Activated CD4-positive, alpha-beta memory T cell treated with anti-CD3 and anti-CD28 coated beads, Interleukin-2, amount 10 ng/mL, durations not matched to agents 7 days and 5 days (primary cell): ENCODE data around the gene CTBP1. TPM values are rescaled to one million over a fixed set of nuclear protein-coding genes. Genes with fewer than 3 reads are reported as not detected.

Source experiments
- CTCF ChIA-PET: fragments of 350-600 bp; sonication (Branson Sonifier 250); formaldehyde crosslinking; loops from one replicate; lab custom pipeline; 2021; ENCODE audit warnings: antibody characterized with exemption, inconsistent platforms; lab: Charles Lee
- POLR2A ChIA-PET: fragments of 350-600 bp; sonication (Branson Sonifier 250); formaldehyde crosslinking; loops from one replicate; lab custom pipeline; 2021; ENCODE audit warnings: antibody characterized with exemption; lab: Charles Lee
- DNase-seq: peaks from one replicate; pipeline ENCODE4 v3.0.0-alpha.2; 2020
- H3K27ac Mint-ChIP-seq: one replicate; pipeline ENCODE4 v1.8.0; 2021; ENCODE audit warnings: mild to moderate bottlenecking, mixed read lengths
- H3K27me3 Mint-ChIP-seq: one replicate; pipeline ENCODE4 v1.8.0; 2021; ENCODE audit warnings: mixed read lengths
- H3K36me3 Mint-ChIP-seq: one replicate; pipeline ENCODE4 v1.8.0; 2021; ENCODE audit warnings: low read depth, mixed read lengths
- H3K4me1 Mint-ChIP-seq: one replicate; pipeline ENCODE4 v1.8.0; 2021; ENCODE audit warnings: mixed read lengths
- H3K4me3 Mint-ChIP-seq: one replicate; pipeline ENCODE4 v1.8.0; 2021; ENCODE audit warnings: mild to moderate bottlenecking, mixed read lengths
- H3K9me3 Mint-ChIP-seq: one replicate; pipeline ENCODE4 v1.8.0; 2021; ENCODE audit warnings: mixed read lengths
- total RNA-seq, 2 experiments: library from RNA; stranded (reverse); gene quantifications; one replicate each; pipeline ENCODE4 v1.2.3, GENCODE V29; 2021

CTBP1 gene
- total RNA-seq, 2 experiments from 2014 or later, result 209 to 221 TPM

GRCh38 chr4:1187182-1187581 lies 61.7 kb downstream of the CTBP1 start:
- Mint-ChIP-seq H3K4me1 (peaks cover 35% of the 10 kb centered on the region), H3K4me3 (no peak overlapping the region), H3K9me3 (peaks cover 4% of the 10 kb centered on the region), H3K36me3 (peaks cover 5% of the 10 kb centered on the region), H3K27me3 (peaks cover 6% of the 10 kb centered on the region), H3K27ac (peak overlapping the region; percentile 5)
- ChIA-PET POLR2A (interaction anchor here (0.8 to 1.0 kb wide), 3 partner anchors 30 to 63 kb away, joined by 3 to 4 read pairs (median 3); no protein-coding TSS in a partner anchor), CTCF (interaction anchor here (1.1 to 2.0 kb wide), 5 partner anchors 15 to 81 kb away, joined by 3 to 5 read pairs (median 3); no protein-coding TSS in a partner anchor)
- peak; percentile 58 for DNase-seq

- Mint-ChIP-seq H3K36me3 (peaks cover 22% of the 10 kb centered on the region), H3K27ac (no peak overlapping the region)
- peak; percentile 14 for DNase-seq
Measured at GRCh38 chr4:1183985-1184773, 64.8 kb downstream of the CTBP1 start.

GRCh38 chr4:1182313-1182712 lies 66.6 kb downstream of the CTBP1 start:
- POLR2A ChIA-PET, result interaction anchor here (1.2 to 1.4 kb wide), 2 partner anchors 10 to 107 kb away, joined by 3 to 4 read pairs; partner anchors contain the start of genes MAEA and SPON2
- peaks cover 27% of the 10 kb centered on the region for H3K36me3 Mint-ChIP-seq

More at GRCh38 chr4:1183985-1184773, 64.8 kb downstream of the CTBP1 start:
- Mint-ChIP-seq H3K9me3 (peaks cover 14% of the 10 kb centered on the region), H3K4me1 (peaks cover 41% of the 10 kb centered on the region), H3K4me3 (peak overlapping the region; percentile 7), H3K27me3 (peaks cover 15% of the 10 kb centered on the region)
- POLR2A ChIA-PET, result interaction anchor here (1.1 to 2.1 kb wide), 8 partner anchors 10 to 146 kb away, joined by 3 to 12 read pairs (median 4); partner anchors contain the start of genes MAEA and SPON2
- CTCF ChIA-PET, result interaction anchor here (0.7 to 2.9 kb wide), 5 partner anchors 17 to 162 kb away, joined by 3 to 16 read pairs (median 4); no protein-coding TSS in a partner anchor

GRCh38 chr4:1180663-1181062 lies 68.3 kb downstream of the CTBP1 start:
- peaks cover 27% of the 10 kb centered on the region for H3K36me3 Mint-ChIP-seq
- no peak overlapping the region for H3K27ac Mint-ChIP-seq
- no peak for DNase-seq
- ChIA-PET POLR2A (no interaction called here), CTCF (interaction anchor here (0.9 to 1.0 kb wide), 2 partner anchors 13 to 24 kb away, joined by 3 read pairs; no protein-coding TSS in a partner anchor)
- peaks cover 35% of the 10 kb centered on the region for H3K4me1 Mint-ChIP-seq
- no peak overlapping the region for H3K4me3 Mint-ChIP-seq
- peaks cover 13% of the 10 kb centered on the region for H3K27me3 Mint-ChIP-seq
- H3K9me3 Mint-ChIP-seq, result peaks cover 14% of the 10 kb centered on the region

More at GRCh38 chr4:1182313-1182712, 66.6 kb downstream of the CTBP1 start:
- H3K27me3 Mint-ChIP-seq, result peaks cover 13% of the 10 kb centered on the region
- DNase-seq, result no peak
- H3K9me3 Mint-ChIP-seq, result peaks cover 14% of the 10 kb centered on the region
- no peak overlapping the region for H3K4me3 Mint-ChIP-seq
- CTCF ChIA-PET, result interaction anchor here (2.9 kb wide), 1 partner anchor 20 kb away, joined by 16 read pairs; no protein-coding TSS in a partner anchor
- H3K4me1 Mint-ChIP-seq, result peaks cover 44% of the 10 kb centered on the region
- H3K27ac Mint-ChIP-seq, result peak overlapping the region; percentile 5

GRCh38 chr4:1179976-1180375 lies 69.0 kb downstream of the CTBP1 start:
- Mint-ChIP-seq H3K4me1 (peaks cover 34% of the 10 kb centered on the region), H3K27me3 (peaks cover 13% of the 10 kb centered on the region), H3K4me3 (no peak overlapping the region), H3K27ac (no peak overlapping the region), H3K9me3 (peaks cover 14% of the 10 kb centered on the region), H3K36me3 (peaks cover 27% of the 10 kb centered on the region)
- POLR2A ChIA-PET, result interaction anchor here (1.3 kb wide), 1 partner anchor 69 kb away, joined by 6 read pairs; the partner anchor contains the start of gene CTBP1
- CTCF ChIA-PET, result interaction anchor here (0.9 to 3.5 kb wide), 3 partner anchors 13 to 24 kb away, joined by 3 to 14 read pairs (median 3); no protein-coding TSS in a partner anchor
- no peak for DNase-seq

GRCh38 chr4:1179089-1179441 lies 69.9 kb downstream of the CTBP1 start:
- H3K9me3 Mint-ChIP-seq, result peaks cover 14% of the 10 kb centered on the region
- H3K27ac Mint-ChIP-seq, result no peak overlapping the region
- DNase-seq, result no peak
- peaks cover 29% of the 10 kb centered on the region for H3K4me1 Mint-ChIP-seq
- CTCF ChIA-PET, result interaction anchor here (3.5 kb wide), 1 partner anchor 12 kb away, joined by 14 read pairs; no protein-coding TSS in a partner anchor
- peaks cover 27% of the 10 kb centered on the region for H3K36me3 Mint-ChIP-seq
- POLR2A ChIA-PET, result interaction anchor here (1.3 kb wide), 1 partner anchor 69 kb away, joined by 6 read pairs; the partner anchor contains the start of gene CTBP1
- H3K27me3 Mint-ChIP-seq, result peaks cover 17% of the 10 kb centered on the region
- no peak overlapping the region for H3K4me3 Mint-ChIP-seq

GRCh38 chr4:1178300-1179088 lies 70.4 kb downstream of the CTBP1 start:
- DNase-seq, result no peak
- H3K4me1 Mint-ChIP-seq, result peaks cover 24% of the 10 kb centered on the region
- CTCF ChIA-PET, result interaction anchor here (3.5 kb wide), 1 partner anchor 11 kb away, joined by 14 read pairs; no protein-coding TSS in a partner anchor
- peaks cover 14% of the 10 kb centered on the region for H3K9me3 Mint-ChIP-seq
- H3K27me3 Mint-ChIP-seq, result peaks cover 22% of the 10 kb centered on the region
- H3K4me3 Mint-ChIP-seq, result no peak overlapping the region
- POLR2A ChIA-PET, result interaction anchor here (1.3 kb wide), 1 partner anchor 70 kb away, joined by 6 read pairs; the partner anchor contains the start of gene CTBP1
- peaks cover 27% of the 10 kb centered on the region for H3K36me3 Mint-ChIP-seq
- H3K27ac Mint-ChIP-seq, result no peak overlapping the region

GRCh38 chr4:1177274-1178141 lies 71.4 kb downstream of the CTBP1 start:
- peaks cover 26% of the 10 kb centered on the region for H3K27me3 Mint-ChIP-seq
- no peak for DNase-seq
- no peak overlapping the region for H3K27ac Mint-ChIP-seq
- peaks cover 19% of the 10 kb centered on the region for H3K4me1 Mint-ChIP-seq
- H3K36me3 Mint-ChIP-seq, result peaks cover 24% of the 10 kb centered on the region
- H3K9me3 Mint-ChIP-seq, result peaks cover 12% of the 10 kb centered on the region
- ChIA-PET CTCF (interaction anchor here (3.5 kb wide), 1 partner anchor 10 kb away, joined by 14 read pairs; no protein-coding TSS in a partner anchor), POLR2A (interaction anchor here (0.8 kb wide), 2 partner anchors 24 to 26 kb away, joined by 3 to 5 read pairs; no protein-coding TSS in a partner anchor)
- no peak overlapping the region for H3K4me3 Mint-ChIP-seq

- peaks cover 21% of the 10 kb centered on the region for H3K36me3 Mint-ChIP-seq
- CTCF ChIA-PET, result interaction anchor here (3.5 kb wide), 1 partner anchor 9 kb away, joined by 14 read pairs; no protein-coding TSS in a partner anchor
- DNase-seq, result no peak
- no peak overlapping the region for H3K4me3 Mint-ChIP-seq
- POLR2A ChIA-PET, result interaction anchor here (0.8 kb wide), 2 partner anchors 25 to 27 kb away, joined by 3 to 5 read pairs; no protein-coding TSS in a partner anchor
- H3K27ac Mint-ChIP-seq, result no peak overlapping the region
- H3K9me3 Mint-ChIP-seq, result peaks cover 9% of the 10 kb centered on the region
- H3K4me1 Mint-ChIP-seq, result peaks cover 17% of the 10 kb centered on the region
- H3K27me3 Mint-ChIP-seq, result peaks cover 26% of the 10 kb centered on the region
Measured at GRCh38 chr4:1176398-1177273, 72.3 kb downstream of the CTBP1 start.

- Mint-ChIP-seq H3K36me3 (peaks cover 14% of the 10 kb centered on the region), H3K27ac (no peak overlapping the region), H3K9me3 (peaks cover 4% of the 10 kb centered on the region), H3K4me3 (no peak overlapping the region), H3K4me1 (peaks cover 18% of the 10 kb centered on the region), H3K27me3 (peaks cover 27% of the 10 kb centered on the region)
- ChIA-PET POLR2A (interaction anchor here (1.0 to 3.1 kb wide), 3 partner anchors 8 to 73 kb away, joined by 3 to 12 read pairs (median 3); no protein-coding TSS in a partner anchor), CTCF (interaction anchor here (0.8 kb wide), 1 partner anchor 8 kb away, joined by 5 read pairs; no protein-coding TSS in a partner anchor)
- no peak for DNase-seq
Measured at GRCh38 chr4:1175635-1176229, 73.2 kb downstream of the CTBP1 start.
